Measurements from ENCODE around the gene SMYD3. TPM values are rescaled to one million over a fixed set of nuclear protein-coding genes. Genes with fewer than 3 reads are reported as not detected.

SMYD3 gene
- total RNA-seq: 10 to 100 TPM in 3 of 4 donors, 1 to 10 TPM in 1; 7.6 to 26.3 (median 13.4) TPM

DNA sequence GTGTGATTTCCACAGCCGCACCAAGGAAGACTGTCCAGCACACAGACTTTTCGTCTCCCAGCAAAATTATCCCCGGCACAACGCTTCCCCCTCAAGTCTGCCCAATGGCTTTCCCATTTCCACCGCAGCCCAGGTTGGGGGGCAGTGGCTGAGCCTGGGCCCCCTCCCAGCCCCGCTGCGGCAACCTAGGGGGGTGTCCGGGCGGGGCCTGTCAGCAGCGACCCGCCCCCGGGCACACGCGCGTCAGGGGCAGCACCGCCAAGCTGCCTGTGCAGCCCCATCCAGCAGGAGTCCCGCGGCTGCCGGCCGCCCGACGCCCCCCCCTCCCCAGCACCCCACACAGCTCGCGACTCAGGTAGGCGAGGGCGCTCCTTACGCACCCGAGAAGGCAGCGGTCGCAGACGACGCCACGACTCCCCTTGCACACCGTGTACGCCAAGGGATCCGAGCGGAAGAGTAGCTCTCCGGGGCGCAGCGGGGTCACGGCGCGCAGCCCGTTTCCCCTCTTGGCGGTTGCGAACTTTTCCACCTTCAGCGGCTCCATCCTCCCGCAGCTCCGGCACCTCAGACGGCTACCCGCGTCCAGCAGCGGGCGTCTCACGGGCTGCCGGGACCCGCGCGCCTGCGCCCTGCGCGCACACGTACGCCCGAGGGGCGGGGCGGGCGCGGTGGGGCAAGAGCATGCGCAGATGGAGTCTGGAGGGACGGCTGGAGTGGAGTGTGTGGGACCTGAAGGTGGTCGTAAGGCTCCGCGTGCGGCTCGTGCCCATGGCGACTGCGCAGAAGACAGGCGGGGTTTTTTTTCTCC lies at the start of gene SMYD3:
Gene SMYD3 (minus strand): TSS at position 606 of the 808 bp plus-strand sequence.
- TF ChIP-seq, protein P1, sequence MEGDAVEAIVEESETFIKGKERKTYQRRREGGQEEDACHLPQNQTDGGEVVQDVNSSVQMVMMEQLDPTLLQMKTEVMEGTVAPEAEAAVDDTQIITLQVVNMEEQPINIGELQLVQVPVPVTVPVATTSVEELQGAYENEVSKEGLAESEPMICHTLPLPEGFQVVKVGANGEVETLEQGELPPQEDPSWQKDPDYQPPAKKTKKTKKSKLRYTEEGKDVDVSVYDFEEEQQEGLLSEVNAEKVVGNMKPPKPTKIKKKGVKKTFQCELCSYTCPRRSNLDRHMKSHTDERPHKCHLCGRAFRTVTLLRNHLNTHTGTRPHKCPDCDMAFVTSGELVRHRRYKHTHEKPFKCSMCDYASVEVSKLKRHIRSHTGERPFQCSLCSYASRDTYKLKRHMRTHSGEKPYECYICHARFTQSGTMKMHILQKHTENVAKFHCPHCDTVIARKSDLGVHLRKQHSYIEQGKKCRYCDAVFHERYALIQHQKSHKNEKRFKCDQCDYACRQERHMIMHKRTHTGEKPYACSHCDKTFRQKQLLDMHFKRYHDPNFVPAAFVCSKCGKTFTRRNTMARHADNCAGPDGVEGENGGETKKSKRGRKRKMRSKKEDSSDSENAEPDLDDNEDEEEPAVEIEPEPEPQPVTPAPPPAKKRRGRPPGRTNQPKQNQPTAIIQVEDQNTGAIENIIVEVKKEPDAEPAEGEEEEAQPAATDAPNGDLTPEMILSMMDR (IDR thresholded peaks at IDR 0.05): no peak
- ATAC-seq (ENCODE audit: low FRiP score) (peak; percentile 96), DNase-seq (ENCODE audit: low spot score) (no peak)

DNA sequence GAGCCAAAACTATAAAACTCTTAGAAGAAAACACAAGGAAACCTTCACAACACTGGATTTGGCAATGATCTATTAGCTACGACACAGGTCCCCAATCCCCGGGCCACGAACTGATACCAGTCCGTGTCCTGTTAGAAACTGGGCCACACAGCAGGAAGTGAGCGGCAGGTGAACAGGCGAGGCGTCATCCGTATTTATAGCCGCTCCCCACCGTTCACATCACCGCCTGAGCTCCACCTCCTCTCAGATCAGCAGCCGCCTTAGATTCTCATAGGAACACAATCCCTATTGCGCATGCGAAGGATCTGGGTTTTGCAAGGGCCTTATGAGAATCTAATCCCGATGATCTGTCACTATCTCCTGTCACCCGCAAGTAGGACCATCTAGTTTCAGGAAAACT lies 47.1 kb upstream of the SMYD3 start:
- TF ChIP-seq, protein P1 (IDR thresholded peaks at IDR 0.05): no peak
- no peak for DNase-seq (ENCODE audit: low spot score)
- ATAC-seq (ENCODE audit: low FRiP score): no peak

DNA sequence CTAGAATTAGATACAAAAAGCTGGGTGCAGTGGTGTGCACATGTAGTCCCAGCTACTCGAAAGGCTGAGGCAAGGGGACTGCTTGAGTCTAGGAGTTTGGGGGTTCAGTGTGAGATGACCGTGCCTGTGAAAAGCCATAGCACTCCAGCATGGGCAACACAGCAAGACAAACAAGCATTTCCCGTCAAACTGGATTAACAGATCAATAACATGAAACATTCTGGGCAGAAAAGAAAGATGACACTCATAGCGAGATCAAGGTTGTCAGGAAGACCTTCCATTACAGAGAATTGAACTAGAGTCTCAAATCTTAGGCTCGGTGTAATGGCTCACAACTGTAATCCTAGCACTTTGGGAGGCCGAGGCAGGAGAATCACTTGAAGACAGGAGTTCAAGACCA lies 45.0 kb upstream of the SMYD3 start:
- TF ChIP-seq, protein P1 (IDR thresholded peaks at IDR 0.05): no peak
- ATAC-seq (ENCODE audit: low FRiP score): no peak

DNA sequence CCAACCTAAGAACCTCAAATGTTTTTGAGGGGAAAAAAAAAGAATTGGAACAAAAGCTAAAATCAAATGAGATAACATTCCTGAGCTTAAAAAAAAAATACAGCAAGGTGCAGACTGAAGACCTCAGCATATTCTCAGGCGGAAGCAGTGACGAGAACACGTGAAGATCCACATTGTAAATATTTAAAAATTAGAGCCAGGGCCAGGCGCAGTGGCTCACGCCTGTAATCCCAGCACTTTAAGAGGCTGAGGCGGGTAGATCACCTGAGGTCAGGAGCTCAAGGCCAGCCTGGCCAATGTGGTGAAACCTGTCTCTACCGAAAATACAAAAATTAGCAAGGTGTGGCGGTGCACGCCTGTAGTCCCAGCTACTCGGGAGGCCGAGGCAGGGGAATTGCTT lies 43.3 kb upstream of the SMYD3 start:
- DNase-seq (ENCODE audit: low spot score): no peak

More for the DNA sequence above, 45.0 kb upstream of the SMYD3 start:
- DNase-seq (ENCODE audit: low spot score): no peak

DNA sequence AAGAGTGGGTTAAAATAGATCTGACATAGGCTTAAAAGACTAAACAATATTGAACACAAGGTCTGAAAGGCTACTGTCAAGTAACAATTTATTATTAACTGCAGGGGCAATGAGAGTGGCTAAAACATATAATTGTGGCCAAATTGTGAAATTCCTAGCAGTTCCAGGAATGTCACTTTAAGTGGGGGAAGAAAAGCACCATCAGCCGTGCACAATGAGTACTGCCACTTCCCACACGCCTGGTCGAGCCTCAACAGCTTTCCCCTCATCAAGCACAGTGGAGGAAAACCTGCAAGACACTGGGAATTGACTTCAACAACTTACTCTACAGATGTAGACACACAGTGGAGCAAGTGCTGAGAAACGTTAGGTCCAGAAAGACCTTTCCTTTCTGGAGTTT lies 42.6 kb upstream of the SMYD3 start:
- no peak for DNase-seq (ENCODE audit: low spot score)
- TF ChIP-seq, protein P1 (IDR thresholded peaks at IDR 0.05): no peak
- ATAC-seq (ENCODE audit: low FRiP score): no peak

More for the DNA sequence above, 43.3 kb upstream of the SMYD3 start:
- no peak for ATAC-seq (ENCODE audit: low FRiP score)
- TF ChIP-seq, protein P1 (IDR thresholded peaks at IDR 0.05): no peak

DNA sequence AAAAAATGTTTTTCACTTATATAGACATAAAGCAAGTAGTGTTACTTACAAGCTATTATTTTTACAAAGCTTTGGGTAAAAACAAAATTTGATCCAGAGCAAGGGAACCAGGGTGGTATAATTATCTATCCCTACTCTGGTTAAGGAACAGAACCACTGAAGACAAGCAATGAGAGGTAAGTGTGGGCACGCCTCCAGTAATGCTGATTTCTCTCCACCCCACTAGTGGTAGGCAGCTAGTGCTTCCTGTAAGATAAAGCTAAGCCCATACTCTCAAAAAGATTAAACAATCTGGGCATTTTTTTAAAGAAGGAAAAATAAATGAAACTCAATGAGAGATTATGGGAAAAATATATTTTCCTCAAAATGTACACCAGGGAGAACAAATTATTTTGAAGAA lies 36.9 kb upstream of the SMYD3 start:
- TF ChIP-seq, protein P1 (IDR thresholded peaks at IDR 0.05): no peak
- ATAC-seq (ENCODE audit: low FRiP score) (no peak), DNase-seq (ENCODE audit: low spot score) (no peak)

Data from omental fat pad (tissue), 4 donors.